ENCODE data around the gene ERC1.

DNA sequence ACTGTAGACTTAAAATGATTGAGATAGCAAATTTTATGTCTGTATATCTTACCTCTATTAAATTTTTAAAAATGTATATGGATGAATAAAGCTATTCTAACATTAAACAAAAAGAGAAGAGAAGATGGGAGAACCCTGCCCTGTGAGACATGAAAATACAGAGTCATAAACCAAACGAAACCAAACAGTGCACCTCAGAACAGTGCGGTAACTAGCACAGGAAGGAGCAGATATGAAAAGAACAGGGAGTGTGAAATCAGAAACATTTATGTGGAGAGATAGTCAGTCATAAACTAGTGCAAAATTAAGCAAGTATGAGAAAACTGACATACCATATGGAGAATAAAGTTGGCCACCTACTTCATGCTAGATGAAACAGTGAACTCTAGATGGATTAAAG lies 135.1 kb downstream of the ERC1 start:
- TF ChIP-seq POLR2AphosphoS5 (IDR thresholded peaks at IDR 0.05; ENCODE audit: low read depth), result no peak
- TF ChIP-seq, protein P1, sequence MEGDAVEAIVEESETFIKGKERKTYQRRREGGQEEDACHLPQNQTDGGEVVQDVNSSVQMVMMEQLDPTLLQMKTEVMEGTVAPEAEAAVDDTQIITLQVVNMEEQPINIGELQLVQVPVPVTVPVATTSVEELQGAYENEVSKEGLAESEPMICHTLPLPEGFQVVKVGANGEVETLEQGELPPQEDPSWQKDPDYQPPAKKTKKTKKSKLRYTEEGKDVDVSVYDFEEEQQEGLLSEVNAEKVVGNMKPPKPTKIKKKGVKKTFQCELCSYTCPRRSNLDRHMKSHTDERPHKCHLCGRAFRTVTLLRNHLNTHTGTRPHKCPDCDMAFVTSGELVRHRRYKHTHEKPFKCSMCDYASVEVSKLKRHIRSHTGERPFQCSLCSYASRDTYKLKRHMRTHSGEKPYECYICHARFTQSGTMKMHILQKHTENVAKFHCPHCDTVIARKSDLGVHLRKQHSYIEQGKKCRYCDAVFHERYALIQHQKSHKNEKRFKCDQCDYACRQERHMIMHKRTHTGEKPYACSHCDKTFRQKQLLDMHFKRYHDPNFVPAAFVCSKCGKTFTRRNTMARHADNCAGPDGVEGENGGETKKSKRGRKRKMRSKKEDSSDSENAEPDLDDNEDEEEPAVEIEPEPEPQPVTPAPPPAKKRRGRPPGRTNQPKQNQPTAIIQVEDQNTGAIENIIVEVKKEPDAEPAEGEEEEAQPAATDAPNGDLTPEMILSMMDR (IDR thresholded peaks at IDR 0.05; ENCODE audit: insufficient read depth, low read length), result no peak
